Epithelial cell of esophagus (primary cell): ENCODE results near the gene RNU1-3.
A peak's percentile ranks its signal among the peaks of the same experiment; 100 is the strongest.
"Not testable (repeated sequence)": the region's sequence is repeated elsewhere in the genome, so short reads cannot be mapped to it uniquely, and the experiment has no call there.

Experiments used
- DNase-seq: peaks from one replicate; pipeline ENCODE4 v3.0.0; 2010; ENCODE audit warnings: low read depth
- H3K4me3 ChIP-seq: 2 replicates; pipeline ENCODE4 v1.5.1; 2011; ENCODE audit warnings: mild to moderate bottlenecking, low read length, control low read depth
- CTCF ChIP-seq: IDR thresholded peaks from 2 replicates; pipeline ENCODE4 v1.5.1; 2011; ENCODE audit warnings: low read depth, mild to moderate bottlenecking, low read length, control low read depth, inconsistent platforms; ENCODE audit not compliant: insufficient read depth; ENCODE audit errors: missing control alignments

Gene RNU1-3

GRCh38 chr1:16645271-16646060 lies 21.3 kb downstream of the RNU1-3 start:
- DNase-seq = not testable (repeated sequence)
- H3K4me3 ChIP-seq = peak overlapping the region; percentile 94

GRCh38 chr1:16644482-16645270 lies 22.1 kb downstream of the RNU1-3 start:
- peak; percentile 93 for DNase-seq
- peak overlapping the region; percentile 94 for H3K4me3 ChIP-seq

- no peak for TF ChIP-seq CTCF
- peak overlapping the region; percentile 94 for H3K4me3 ChIP-seq
- no peak for DNase-seq
These were observed 22.6 kb downstream of the RNU1-3 start for GRCh38 chr1:16644193-16644481.

GRCh38 chr1:16643476-16644192 lies 23.1 kb downstream of the RNU1-3 start:
- not testable (repeated sequence) for DNase-seq
- peak overlapping the region; percentile 94 for H3K4me3 ChIP-seq

GRCh38 chr1:16643001-16643411 lies 23.7 kb downstream of the RNU1-3 start:
- H3K4me3 ChIP-seq, DNase-seq: not testable (repeated sequence)

GRCh38 chr1:16642025-16642966 lies 24.5 kb downstream of the RNU1-3 start:
- not testable (repeated sequence) for DNase-seq, H3K4me3 ChIP-seq

- not testable (repeated sequence) for H3K4me3 ChIP-seq, DNase-seq
These were observed 25.4 kb downstream of the RNU1-3 start for GRCh38 chr1:16641159-16641975.

GRCh38 chr1:16639091-16640031 lies 27.4 kb downstream of the RNU1-3 start:
- not testable (repeated sequence) for H3K4me3 ChIP-seq, DNase-seq

- H3K4me3 ChIP-seq, DNase-seq: not testable (repeated sequence)
These were observed 28.6 kb downstream of the RNU1-3 start for GRCh38 chr1:16637941-16638778.

GRCh38 chr1:16636551-16637195 lies 30.1 kb downstream of the RNU1-3 start:
- H3K4me3 ChIP-seq, DNase-seq: not testable (repeated sequence)

- H3K4me3 ChIP-seq, DNase-seq: not testable (repeated sequence)
These were observed 30.8 kb downstream of the RNU1-3 start for GRCh38 chr1:16635959-16636358.

GRCh38 chr1:16633540-16634282 lies 33.0 kb downstream of the RNU1-3 start:
- H3K4me3 ChIP-seq, DNase-seq: not testable (repeated sequence)

- DNase-seq, H3K4me3 ChIP-seq: not testable (repeated sequence)
These were observed 34.5 kb downstream of the RNU1-3 start for GRCh38 chr1:16632044-16632850.
